NB4 (cell line): ENCODE data around the gene MYCBPAP.

Source experiments
- CTCF ChIP-seq: IDR thresholded peaks from one replicate; pipeline ENCODE4 v1.5.1; 2012; ENCODE audit warnings: low read depth, low read length
- MYC ChIP-seq: IDR thresholded peaks from 2 replicates; pipeline ENCODE4 v1.6.1; 2011; ENCODE audit warnings: low read depth, low read length
- POLR2A ChIP-seq: IDR thresholded peaks from 2 replicates; pipeline ENCODE4 v1.6.1; 2011; ENCODE audit warnings: mild to moderate bottlenecking; ENCODE audit not compliant: insufficient read length; ENCODE audit errors: extremely low read depth

GRCh38 chr17:50546701-50547034 lies 38.4 kb downstream of the MYCBPAP start:
- TF ChIP-seq POLR2A: no peak
- no peak for TF ChIP-seq CTCF
- no peak for TF ChIP-seq MYC
